K562 (cell line): ENCODE results near the gene CREB3L4. TPM values are rescaled to one million over a fixed set of nuclear protein-coding genes. Genes with fewer than 3 reads are reported as not detected.

Experiments
- CAMTA2 ChIP-seq: fragments of 250-450 bp; sonication (Bioruptor Pico); conservative IDR thresholded peaks from 2 replicates; pipeline ENCODE4 v1.5.1; 2022
- GATA2 ChIP-seq: sonication (generic); formaldehyde crosslinking; IDR thresholded peaks from 2 replicates; pipeline ENCODE4 v1.4.0; 2020; ENCODE audit warnings: mild to moderate bottlenecking, missing genetic modification reagents
- HNRNPLL ChIP-seq: fragments of 200-400 bp; formaldehyde crosslinking; IDR thresholded peaks from 2 replicates; pipeline ENCODE4 v1.6.1; 2017; ENCODE audit warnings: low read length, low read depth, mild to moderate bottlenecking; ENCODE audit not compliant: poor library complexity, severe bottlenecking
- MGA ChIP-seq: fragments of 450-650 bp; IDR thresholded peaks from 2 replicates; pipeline ENCODE4 v1.6.1; 2016; ENCODE audit warnings: mild to moderate bottlenecking, moderate library complexity
- RBBP5 ChIP-seq: fragments of 200-600 bp; sonication (generic); IDR thresholded peaks from 2 replicates; pipeline ENCODE4 v1.6.1; 2012; ENCODE audit warnings: borderline replicate concordance, mild to moderate bottlenecking, low read length, control low read depth, inconsistent platforms; ENCODE audit not compliant: insufficient read depth, poor library complexity, severe bottlenecking
- ZNF23 ChIP-seq: fragments of 250-450 bp; sonication (Bioruptor Pico); IDR thresholded peaks from 2 replicates; pipeline ENCODE4 v1.4.0; 2020; ENCODE audit warnings: mild to moderate bottlenecking
- ZNF76 ChIP-seq: fragments of 250-450 bp; sonication (Bioruptor Pico); IDR thresholded peaks from 2 replicates; pipeline ENCODE4 v1.4.0; 2020; ENCODE audit warnings: mild to moderate bottlenecking, moderate library complexity, borderline replicate concordance
- ZSCAN29 ChIP-seq: fragments of 450-650 bp; IDR thresholded peaks from 2 replicates; pipeline ENCODE4 v1.6.1; 2017
- polyA plus RNA-seq, 8 experiments: library from polyadenylated mRNA; depleted of rRNA in 4 of 8; stranded (reverse) in 5 of 8; unstranded in 3 of 8; fragments of >200 nt; fragmentation: Nextera tagmentation in 2 of 8; fragmentation: Illumina TruSeq in 1 of 8; extraction: Ambion mirVana in 2 of 8; extraction: Trizol in 1 of 8; gene quantifications; 2 replicates each; pipeline versions ENCODE4 v1.2.1 to v1.2.3, GENCODE V29; 2011 to 2014; ENCODE audit warnings: inconsistent platforms in 1 of 8, missing spikeins in 1 of 8
- total RNA-seq, 7 experiments: library from RNA; depleted of rRNA in 6 of 7; stranded (reverse); fragments of >200 nt in 6 of 7; fragmentation: Illumina TruSeq in 2 of 7; extraction: Trizol in 2 of 7; gene quantifications; 2 replicates each; pipeline versions ENCODE4 v1.2.1 to v1.2.3, GENCODE V29; 2011 to 2021; ENCODE audit warnings: low replicate concordance in 1 of 7
- TF ChIP-seq, protein P1 (sequence below), 3 experiments: fragments of 200-800 bp in 1 of 3; fragments of 250-450 bp in 1 of 3; fragments of 450-650 bp in 1 of 3; sonication (Bioruptor Pico) in 1 of 3; sonication (Bioruptor generic) in 1 of 3; formaldehyde crosslinking in 1 of 3; IDR thresholded peaks; 2 replicates each; pipeline versions ENCODE4 v1.6.1 to v1.8.0; 2016 to 2022; ENCODE audit warnings: mild to moderate bottlenecking in 2 of 3, missing genetic modification characterization in 2 of 3, missing compliant biosample characterization in 1 of 3, moderate library complexity in 1 of 3

CREB3L4 gene
- total and polyA plus RNA-seq, 9 of the 15 experiments (the other 6 are each of a cell fraction or from before 2014, with no cell fraction given): 9.9 to 18.6 (median 13.9) TPM

- TF ChIP-seq RBBP5 (peak; percentile 87), HNRNPLL (peak; percentile 52), ZNF76 (CRISPR knock-in tag) (0 out of 2 replicates have a peak, but pooled peaks have one; percentile 23), CAMTA2 (CRISPR knock-in tag) (no peak), ZNF23 (CRISPR knock-in tag) (no peak), GATA2 (CRISPR knock-in tag) (no peak), ZSCAN29 (0 out of 2 replicates have a peak, but pooled peaks have one; percentile 39), MGA (peak; percentile 87)
- TF ChIP-seq, protein P1, sequence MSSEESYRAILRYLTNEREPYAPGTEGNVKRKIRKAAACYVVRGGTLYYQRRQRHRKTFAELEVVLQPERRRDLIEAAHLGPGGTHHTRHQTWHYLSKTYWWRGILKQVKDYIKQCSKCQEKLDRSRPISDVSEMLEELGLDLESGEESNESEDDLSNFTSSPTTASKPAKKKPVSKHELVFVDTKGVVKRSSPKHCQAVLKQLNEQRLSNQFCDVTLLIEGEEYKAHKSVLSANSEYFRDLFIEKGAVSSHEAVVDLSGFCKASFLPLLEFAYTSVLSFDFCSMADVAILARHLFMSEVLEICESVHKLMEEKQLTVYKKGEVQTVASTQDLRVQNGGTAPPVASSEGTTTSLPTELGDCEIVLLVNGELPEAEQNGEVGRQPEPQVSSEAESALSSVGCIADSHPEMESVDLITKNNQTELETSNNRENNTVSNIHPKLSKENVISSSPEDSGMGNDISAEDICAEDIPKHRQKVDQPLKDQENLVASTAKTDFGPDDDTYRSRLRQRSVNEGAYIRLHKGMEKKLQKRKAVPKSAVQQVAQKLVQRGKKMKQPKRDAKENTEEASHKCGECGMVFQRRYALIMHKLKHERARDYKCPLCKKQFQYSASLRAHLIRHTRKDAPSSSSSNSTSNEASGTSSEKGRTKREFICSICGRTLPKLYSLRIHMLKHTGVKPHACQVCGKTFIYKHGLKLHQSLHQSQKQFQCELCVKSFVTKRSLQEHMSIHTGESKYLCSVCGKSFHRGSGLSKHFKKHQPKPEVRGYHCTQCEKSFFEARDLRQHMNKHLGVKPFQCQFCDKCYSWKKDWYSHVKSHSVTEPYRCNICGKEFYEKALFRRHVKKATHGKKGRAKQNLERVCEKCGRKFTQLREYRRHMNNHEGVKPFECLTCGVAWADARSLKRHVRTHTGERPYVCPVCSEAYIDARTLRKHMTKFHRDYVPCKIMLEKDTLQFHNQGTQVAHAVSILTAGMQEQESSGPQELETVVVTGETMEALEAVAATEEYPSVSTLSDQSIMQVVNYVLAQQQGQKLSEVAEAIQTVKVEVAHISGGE (CRISPR knock-in tag; IDR thresholded peaks at IDR 0.05): peak in 1 of 3 experiments; percentile 57; a peak in 2 of 6 replicates
Measured at GRCh38 chr1:153977250-153978240, 9.8 kb downstream of the CREB3L4 start, which contains the start of gene JTB (continued).
